Duodenal mucosa (tissue), 2 donors: ENCODE results near the gene ROBO2.

Experiments
- H3K27ac ChIP-seq: one replicate; pipeline ENCODE4 v1.7.0; 2013; ENCODE audit warnings: low read depth, low read length
- H3K27me3 ChIP-seq, 2 donors: one replicate each; pipeline ENCODE4 v1.7.0; 2013; ENCODE audit warnings: low read length in 2 of 2, control low read depth in 1 of 2; ENCODE audit not compliant: insufficient read depth in 2 of 2, control insufficient read depth in 1 of 2
- H3K36me3 ChIP-seq, 2 donors: one replicate each; pipeline ENCODE4 v1.7.0; 2013; ENCODE audit warnings: low read length in 2 of 2, control low read depth in 1 of 2; ENCODE audit not compliant: insufficient read depth in 2 of 2, control insufficient read depth in 1 of 2
- H3K4me1 ChIP-seq, 2 donors: one replicate each; pipeline ENCODE4 v1.7.0; 2013; ENCODE audit warnings: low read length in 2 of 2, control low read depth in 1 of 2; ENCODE audit not compliant: insufficient read depth in 2 of 2, control insufficient read depth in 1 of 2
- H3K4me3 ChIP-seq, 2 donors: one replicate each; pipeline ENCODE4 v1.7.0; 2013; ENCODE audit warnings: low read length in 2 of 2, low read depth in 1 of 2
- H3K9ac ChIP-seq, 2 donors: one replicate each; pipeline ENCODE4 v1.7.0; 2013; ENCODE audit warnings: low read length in 2 of 2, low read depth in 1 of 2
- H3K9me3 ChIP-seq, 2 donors: one replicate each; pipeline ENCODE4 v1.7.0; 2013; ENCODE audit warnings: low read length in 2 of 2, control low read depth in 1 of 2; ENCODE audit not compliant: control insufficient read depth in 1 of 2

The ROBO2 gene

GRCh38 chr3:77686560-77686959, 646.7 kb downstream of the ROBO2 start:
- peaks cover 3 to 10% of the 10 kb centered on the region in 2 donors for H3K9me3 ChIP-seq
- H3K36me3 ChIP-seq: no peaks in the 10 kb centered on the region
- no peak overlapping the region for H3K4me3 ChIP-seq
- H3K27me3 ChIP-seq: no peaks in the 10 kb centered on the region
- no peaks in the 10 kb centered on the region for H3K4me1 ChIP-seq
- no peak overlapping the region for H3K27ac ChIP-seq
- H3K9ac ChIP-seq: no peak overlapping the region

- H3K36me3 ChIP-seq: no peaks in the 10 kb centered on the region
- H3K9me3 ChIP-seq: peaks cover 0 to 3% of the 10 kb centered on the region in 2 donors
- no peaks in the 10 kb centered on the region for H3K4me1 ChIP-seq
- no peak overlapping the region for H3K27ac ChIP-seq
- no peak overlapping the region for H3K9ac ChIP-seq
- H3K4me3 ChIP-seq: no peak overlapping the region
- H3K27me3 ChIP-seq: no peaks in the 10 kb centered on the region
Observed at GRCh38 chr3:77687545-77687944, 647.6 kb downstream of the ROBO2 start.

GRCh38 chr3:77690284-77690845, 650.5 kb downstream of the ROBO2 start:
- no peaks in the 10 kb centered on the region for H3K36me3 ChIP-seq
- H3K9me3 ChIP-seq: no peaks in the 10 kb centered on the region
- H3K27ac ChIP-seq: no peak overlapping the region
- H3K9ac ChIP-seq: no peak overlapping the region
- no peak overlapping the region for H3K4me3 ChIP-seq
- H3K4me1 ChIP-seq: no peaks in the 10 kb centered on the region
- no peaks in the 10 kb centered on the region for H3K27me3 ChIP-seq

- Histone ChIP-seq H3K27me3 (no peaks in the 10 kb centered on the region), H3K36me3 (no peaks in the 10 kb centered on the region), H3K9ac (no peak overlapping the region), H3K4me3 (no peak overlapping the region), H3K4me1 (no peaks in the 10 kb centered on the region), H3K9me3 (no peaks in the 10 kb centered on the region), H3K27ac (no peak overlapping the region)
Observed at GRCh38 chr3:77693147-77693546, 653.2 kb downstream of the ROBO2 start.

- Histone ChIP-seq H3K9ac (no peak overlapping the region), H3K36me3 (no peaks in the 10 kb centered on the region), H3K27ac (no peak overlapping the region), H3K27me3 (no peaks in the 10 kb centered on the region), H3K4me1 (no peaks in the 10 kb centered on the region), H3K4me3 (no peak overlapping the region), H3K9me3 (no peaks in the 10 kb centered on the region)
Observed at GRCh38 chr3:77699125-77699691, 659.3 kb downstream of the ROBO2 start.
